ENCODE data around the gene PPP1R12A. TPM values are rescaled to one million over a fixed set of nuclear protein-coding genes. Genes with fewer than 3 reads are reported as not detected.
"Not testable (repeated sequence)": the region's sequence is repeated elsewhere in the genome, so short reads cannot be mapped to it uniquely, and the experiment has no call there.

Gene PPP1R12A
- 100 to 1,000 TPM in 2 of 3 donors, 10 to 100 TPM in 1; 81.1 to 158 (median 103) TPM for polyA plus RNA-seq

- Mint-ChIP-seq H3K9me3 (no peaks in the 10 kb centered on the region), H3K4me1 (peaks cover 44 to 58% of the 10 kb centered on the region in 2 donors), H3K4me3 (peak within 1 kb of the TSS; percentile 90 to 99 (median 99)), H3K27me3 (ENCODE audit: low read depth in 3 of 3) (peaks cover 6 to 18% (median 10%) of the 10 kb centered on the region in 3 donors), H3K27ac (peak within 1 kb of the TSS; percentile 92 to 99 (median 94)), H3K36me3 (no peaks in the 10 kb centered on the region)
- peak; percentile 95 to 96 (median 96) for DNase-seq
Measured at GRCh38 chr12:79935021-79935623, at the start of gene PPP1R12A. Gene PPP1R12A (minus strand): TSS chr12:79935097. CDS start chr12:79934931, 166 bp downstream.

- no peak overlapping the region for H3K27ac Mint-ChIP-seq
- H3K9me3 Mint-ChIP-seq: no peaks in the 10 kb centered on the region
- no peaks in the 10 kb centered on the region for H3K36me3 Mint-ChIP-seq
Measured at GRCh38 chr12:79983986-79984620, 49.2 kb upstream of the PPP1R12A start.

GRCh38 chr12:79983492-79983891, 48.6 kb upstream of the PPP1R12A start:
- DNase-seq: no peak
- Mint-ChIP-seq H3K4me3 (no peak overlapping the region), H3K36me3 (no peaks in the 10 kb centered on the region), H3K9me3 (no peaks in the 10 kb centered on the region), H3K27me3 (ENCODE audit: low read depth in 3 of 3) (peaks cover 0 to 4% (median 1%) of the 10 kb centered on the region in 3 donors), H3K27ac (peak overlapping the region in 1 of 6 donors; percentile 69), H3K4me1 (no peaks in the 10 kb centered on the region)

More at GRCh38 chr12:79983986-79984620, 49.2 kb upstream of the PPP1R12A start:
- no peak overlapping the region for H3K4me3 Mint-ChIP-seq
- peaks cover 0 to 3% (median 1%) of the 10 kb centered on the region in 3 donors for H3K27me3 Mint-ChIP-seq (ENCODE audit: low read depth in 3 of 3)
- no peaks in the 10 kb centered on the region for H3K4me1 Mint-ChIP-seq
- DNase-seq: no peak

- no peak for DNase-seq
- no peak overlapping the region for H3K4me3 Mint-ChIP-seq
- no peaks in the 10 kb centered on the region for H3K4me1 Mint-ChIP-seq
- H3K27ac Mint-ChIP-seq: no peak overlapping the region
- no peaks in the 10 kb centered on the region for H3K36me3 Mint-ChIP-seq
- H3K27me3 Mint-ChIP-seq (ENCODE audit: low read depth in 3 of 3): peaks cover 0 to 3% (median 1%) of the 10 kb centered on the region in 3 donors
- no peaks in the 10 kb centered on the region for H3K9me3 Mint-ChIP-seq
Measured at GRCh38 chr12:79982086-79983062, 47.5 kb upstream of the PPP1R12A start.

- Mint-ChIP-seq H3K4me1 (no peaks in the 10 kb centered on the region), H3K27ac (no peak overlapping the region), H3K36me3 (no peaks in the 10 kb centered on the region), H3K9me3 (no peaks in the 10 kb centered on the region), H3K4me3 (no peak overlapping the region), H3K27me3 (ENCODE audit: low read depth in 3 of 3) (peaks cover 2 to 3% (median 3%) of the 10 kb centered on the region in 3 donors)
- DNase-seq: no peak
Measured at GRCh38 chr12:79978692-79979091, 43.8 kb upstream of the PPP1R12A start.

- H3K4me3 Mint-ChIP-seq; H3K36me3 Mint-ChIP-seq; H3K9me3 Mint-ChIP-seq; DNase-seq; H3K27me3 Mint-ChIP-seq (ENCODE audit: low read depth in 3 of 3); H3K4me1 Mint-ChIP-seq; H3K27ac Mint-ChIP-seq: not testable (repeated sequence)
Measured at GRCh38 chr12:79977856-79978460, 43.1 kb upstream of the PPP1R12A start.

GRCh38 chr12:79975143-79975542, 40.2 kb upstream of the PPP1R12A start:
- Mint-ChIP-seq H3K9me3 (no peaks in the 10 kb centered on the region), H3K4me1 (no peaks in the 10 kb centered on the region), H3K36me3 (no peaks in the 10 kb centered on the region), H3K27ac (no peak overlapping the region), H3K4me3 (no peak overlapping the region), H3K27me3 (ENCODE audit: low read depth in 3 of 3) (peaks cover 1 to 4% (median 2%) of the 10 kb centered on the region in 3 donors)
- no peak for DNase-seq

GRCh38 chr12:79973801-79974200, 38.9 kb upstream of the PPP1R12A start:
- no peak for DNase-seq
- Mint-ChIP-seq H3K9me3 (no peaks in the 10 kb centered on the region), H3K36me3 (no peaks in the 10 kb centered on the region), H3K4me3 (no peak overlapping the region), H3K27me3 (ENCODE audit: low read depth in 3 of 3) (peaks cover 0 to 4% (median 2%) of the 10 kb centered on the region in 3 donors), H3K27ac (no peak overlapping the region), H3K4me1 (no peaks in the 10 kb centered on the region)

- H3K27ac Mint-ChIP-seq: no peak overlapping the region
- H3K4me3 Mint-ChIP-seq: no peak overlapping the region
- H3K9me3 Mint-ChIP-seq: no peaks in the 10 kb centered on the region
Measured at GRCh38 chr12:79964100-79964627, 29.3 kb upstream of the PPP1R12A start.

GRCh38 chr12:79961411-79961810, 26.5 kb upstream of the PPP1R12A start:
- Mint-ChIP-seq H3K27ac (no peak overlapping the region), H3K27me3 (ENCODE audit: low read depth in 3 of 3) (peaks cover 2 to 4% (median 2%) of the 10 kb centered on the region in 3 donors), H3K4me1 (no peaks in the 10 kb centered on the region), H3K4me3 (no peak overlapping the region), H3K36me3 (no peaks in the 10 kb centered on the region), H3K9me3 (no peaks in the 10 kb centered on the region)
- no peak for DNase-seq

More at GRCh38 chr12:79964100-79964627, 29.3 kb upstream of the PPP1R12A start:
- Mint-ChIP-seq H3K4me1 (no peaks in the 10 kb centered on the region), H3K36me3 (no peaks in the 10 kb centered on the region), H3K27me3 (ENCODE audit: low read depth in 3 of 3) (peaks cover 4 to 6% (median 4%) of the 10 kb centered on the region in 3 donors)
- no peak for DNase-seq

GRCh38 chr12:79959484-79959883, 24.6 kb upstream of the PPP1R12A start:
- Mint-ChIP-seq H3K4me3 (no peak overlapping the region), H3K27me3 (ENCODE audit: low read depth in 3 of 3) (peaks cover 4 to 11% (median 7%) of the 10 kb centered on the region in 3 donors), H3K36me3 (peaks cover 0 to 9% (median 7%) of the 10 kb centered on the region in 3 donors), H3K27ac (no peak overlapping the region), H3K4me1 (no peaks in the 10 kb centered on the region), H3K9me3 (peaks cover 2 to 11% (median 6%) of the 10 kb centered on the region in 6 donors)
- no peak for DNase-seq

GRCh38 chr12:79956896-79957295, 22.0 kb upstream of the PPP1R12A start:
- no peak overlapping the region for H3K27ac Mint-ChIP-seq
- H3K4me1 Mint-ChIP-seq: no peaks in the 10 kb centered on the region
- peaks cover 0 to 12% (median 9%) of the 10 kb centered on the region in 3 donors for H3K36me3 Mint-ChIP-seq
- no peak overlapping the region for H3K4me3 Mint-ChIP-seq
- peaks cover 5 to 13% (median 5%) of the 10 kb centered on the region in 3 donors for H3K27me3 Mint-ChIP-seq (ENCODE audit: low read depth in 3 of 3)
- peaks cover 2 to 13% (median 9%) of the 10 kb centered on the region in 6 donors for H3K9me3 Mint-ChIP-seq
- no peak for DNase-seq

- H3K27me3 Mint-ChIP-seq (ENCODE audit: low read depth in 3 of 3): peaks cover 5 to 13% (median 5%) of the 10 kb centered on the region in 3 donors
- H3K4me1 Mint-ChIP-seq: no peaks in the 10 kb centered on the region
- H3K9me3 Mint-ChIP-seq: peaks cover 2 to 13% (median 9%) of the 10 kb centered on the region in 6 donors
- H3K36me3 Mint-ChIP-seq: peaks cover 0 to 12% (median 9%) of the 10 kb centered on the region in 3 donors
- DNase-seq: no peak
- no peak overlapping the region for H3K27ac Mint-ChIP-seq
- no peak overlapping the region for H3K4me3 Mint-ChIP-seq
Measured at GRCh38 chr12:79955561-79955960, 20.7 kb upstream of the PPP1R12A start.
